Measurements from ENCODE around the gene FAM200A.

Gene FAM200A

DNA sequence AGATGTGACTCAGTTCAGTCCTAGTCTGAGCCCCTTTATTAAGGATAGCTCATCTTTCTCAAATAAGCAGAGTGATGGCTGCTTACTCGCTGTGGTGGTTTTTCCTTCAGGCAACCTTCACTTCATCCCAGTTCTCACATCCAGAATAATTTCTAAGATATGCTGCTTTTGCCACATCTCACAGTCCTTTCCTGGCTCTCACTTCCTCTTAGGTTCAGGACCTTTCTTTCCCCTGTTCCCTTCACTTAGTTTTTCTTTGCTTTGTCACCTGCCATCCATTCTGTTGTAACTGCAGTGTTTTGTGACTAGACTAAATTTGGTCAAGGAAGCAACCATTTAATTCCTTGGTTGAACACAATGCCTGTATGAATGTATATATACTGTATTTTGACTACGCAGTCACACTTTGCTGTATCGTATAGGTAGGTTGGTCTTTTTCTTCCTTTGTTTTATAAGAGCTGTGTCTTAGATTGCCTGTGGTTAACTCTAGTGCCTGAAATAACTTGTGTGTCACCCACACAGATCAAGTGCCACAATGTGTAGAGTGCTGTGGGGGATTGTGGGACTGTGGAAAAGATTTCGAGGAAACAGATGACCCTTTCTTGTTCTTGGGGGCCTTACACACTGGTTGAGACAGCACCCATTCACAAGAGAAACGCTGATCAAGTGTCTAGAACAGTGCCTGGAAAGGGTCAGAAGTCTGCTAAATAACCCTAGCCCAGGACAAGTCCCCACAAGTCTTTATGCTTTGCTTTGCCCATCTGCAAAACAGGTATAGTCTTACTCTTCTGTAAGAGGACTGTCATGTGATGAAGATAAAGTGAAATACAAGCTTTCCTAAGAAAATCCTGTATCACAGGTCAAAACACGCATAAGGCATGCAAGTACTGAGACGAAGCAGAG lies 9.2 kb upstream of the FAM200A start:
- DNase-seq, result no peak
- TF ChIP-seq, protein P1, sequence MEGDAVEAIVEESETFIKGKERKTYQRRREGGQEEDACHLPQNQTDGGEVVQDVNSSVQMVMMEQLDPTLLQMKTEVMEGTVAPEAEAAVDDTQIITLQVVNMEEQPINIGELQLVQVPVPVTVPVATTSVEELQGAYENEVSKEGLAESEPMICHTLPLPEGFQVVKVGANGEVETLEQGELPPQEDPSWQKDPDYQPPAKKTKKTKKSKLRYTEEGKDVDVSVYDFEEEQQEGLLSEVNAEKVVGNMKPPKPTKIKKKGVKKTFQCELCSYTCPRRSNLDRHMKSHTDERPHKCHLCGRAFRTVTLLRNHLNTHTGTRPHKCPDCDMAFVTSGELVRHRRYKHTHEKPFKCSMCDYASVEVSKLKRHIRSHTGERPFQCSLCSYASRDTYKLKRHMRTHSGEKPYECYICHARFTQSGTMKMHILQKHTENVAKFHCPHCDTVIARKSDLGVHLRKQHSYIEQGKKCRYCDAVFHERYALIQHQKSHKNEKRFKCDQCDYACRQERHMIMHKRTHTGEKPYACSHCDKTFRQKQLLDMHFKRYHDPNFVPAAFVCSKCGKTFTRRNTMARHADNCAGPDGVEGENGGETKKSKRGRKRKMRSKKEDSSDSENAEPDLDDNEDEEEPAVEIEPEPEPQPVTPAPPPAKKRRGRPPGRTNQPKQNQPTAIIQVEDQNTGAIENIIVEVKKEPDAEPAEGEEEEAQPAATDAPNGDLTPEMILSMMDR (IDR thresholded peaks at IDR 0.05), result no peak
- Mint-ChIP-seq H3K4me3 (peak overlapping the region; percentile 93), H3K27ac (peak overlapping the region; percentile 79), H3K27me3 (ENCODE audit: low read depth, poor library complexity) (no peaks in the 10 kb centered on the region), H3K9me3 (no peaks in the 10 kb centered on the region), H3K4me1 (peaks cover 29% of the 10 kb centered on the region), H3K36me3 (ENCODE audit: low read depth) (peaks cover 51% of the 10 kb centered on the region)

DNA sequence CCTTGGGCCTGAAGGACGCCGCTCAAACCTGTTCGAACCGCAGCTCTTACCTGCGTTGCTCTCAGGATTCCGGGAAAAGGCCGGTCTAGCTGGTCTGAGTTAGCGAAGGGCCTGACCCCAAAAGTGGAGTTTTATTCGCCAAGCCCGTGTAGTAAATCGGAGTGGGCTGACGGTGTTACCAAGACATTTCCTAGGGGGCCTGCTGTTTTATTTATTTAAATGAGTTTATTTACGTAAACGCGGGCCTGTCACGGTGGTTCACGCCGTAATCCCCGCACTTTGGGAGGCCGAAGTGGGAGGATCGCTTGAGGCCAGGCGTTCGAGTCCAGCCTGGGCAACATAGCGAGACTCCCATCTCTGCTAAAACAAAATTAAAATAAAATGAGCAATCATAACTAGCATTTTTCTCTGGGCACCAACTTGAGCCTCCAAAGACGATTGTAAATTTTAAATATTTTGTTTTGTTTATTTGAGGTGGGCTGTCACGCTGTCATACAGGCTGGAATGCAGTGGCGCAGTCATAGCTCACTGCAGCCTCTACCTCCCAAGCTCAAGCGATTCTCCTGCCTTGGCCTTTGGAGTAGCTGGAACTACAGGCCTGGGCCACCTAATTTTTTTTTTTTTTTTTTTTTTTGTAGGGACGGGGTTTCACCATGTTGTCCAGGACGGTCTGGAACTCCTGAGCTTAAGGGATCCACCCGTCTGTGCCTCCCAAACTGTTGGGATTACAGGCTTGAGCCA lies 7.4 kb upstream of the FAM200A start:
- Mint-ChIP-seq H3K27me3 (ENCODE audit: low read depth, poor library complexity) (no peaks in the 10 kb centered on the region), H3K36me3 (ENCODE audit: low read depth) (peaks cover 44% of the 10 kb centered on the region), H3K9me3 (no peaks in the 10 kb centered on the region), H3K4me3 (peak overlapping the region; percentile 93), H3K4me1 (peaks cover 29% of the 10 kb centered on the region), H3K27ac (peak overlapping the region; percentile 95)
- DNase-seq, result no peak
- TF ChIP-seq, protein P1 (IDR thresholded peaks at IDR 0.05), result no peak

DNA sequence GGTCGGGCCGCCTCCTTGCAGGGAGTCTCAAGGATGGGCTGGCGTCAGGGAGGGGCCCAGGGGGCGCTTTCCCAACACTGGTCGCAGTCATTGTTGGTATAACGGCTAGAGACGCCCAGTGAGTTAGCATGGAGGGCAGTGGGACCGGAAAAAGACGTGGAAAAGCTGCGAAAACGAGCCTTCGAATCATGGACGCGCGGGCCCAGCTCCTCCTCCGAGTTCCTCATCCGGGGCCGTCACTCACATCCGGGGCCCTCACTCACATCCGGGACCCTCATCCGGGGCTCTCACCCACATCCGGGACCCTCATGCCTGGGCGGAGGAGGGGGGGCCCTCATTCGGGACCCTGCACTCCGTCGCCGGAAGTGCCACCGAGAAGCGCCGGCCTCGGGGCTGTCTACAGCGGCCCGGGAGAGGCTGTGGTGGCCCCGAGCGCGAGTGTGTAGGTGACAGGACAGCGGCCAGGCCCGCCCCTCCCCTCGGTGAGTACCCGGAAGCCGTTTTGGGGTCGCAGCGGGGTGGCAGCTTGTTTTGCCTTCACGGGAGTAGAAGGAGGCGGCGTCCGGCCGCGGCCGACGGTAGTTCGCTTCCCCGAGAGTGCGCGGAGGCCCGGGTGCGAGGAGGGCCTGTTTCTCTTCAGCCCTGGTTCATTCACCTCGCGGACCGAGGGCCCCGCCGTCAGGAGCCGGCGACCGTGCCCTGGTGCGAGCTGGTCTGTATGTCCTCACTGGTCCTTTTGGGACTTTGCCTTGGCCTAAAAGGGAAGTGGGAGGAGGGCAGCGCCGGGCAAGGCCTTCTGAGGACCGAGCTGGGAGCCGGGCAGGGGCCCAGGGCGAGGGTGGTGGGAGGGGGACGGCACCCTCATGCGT lies 6.6 kb upstream of the FAM200A start, which contains the start of gene ZNF655:
Gene ZNF655 (plus strand): TSS at position 337 of the 869 bp plus-strand sequence. CDS start 1,918 bp downstream, outside the sequence.
- Mint-ChIP-seq H3K36me3 (ENCODE audit: low read depth) (peaks cover 41% of the 10 kb centered on the region), H3K27me3 (ENCODE audit: low read depth, poor library complexity) (no peaks in the 10 kb centered on the region), H3K4me3 (peak within 1 kb of the TSS; percentile 93), H3K27ac (peak within 1 kb of the TSS; percentile 95), H3K9me3 (no peaks in the 10 kb centered on the region), H3K4me1 (peaks cover 29% of the 10 kb centered on the region)
- DNase-seq, result peak; percentile 94
- TF ChIP-seq, protein P1 (IDR thresholded peaks at IDR 0.05), result no peak

DNA sequence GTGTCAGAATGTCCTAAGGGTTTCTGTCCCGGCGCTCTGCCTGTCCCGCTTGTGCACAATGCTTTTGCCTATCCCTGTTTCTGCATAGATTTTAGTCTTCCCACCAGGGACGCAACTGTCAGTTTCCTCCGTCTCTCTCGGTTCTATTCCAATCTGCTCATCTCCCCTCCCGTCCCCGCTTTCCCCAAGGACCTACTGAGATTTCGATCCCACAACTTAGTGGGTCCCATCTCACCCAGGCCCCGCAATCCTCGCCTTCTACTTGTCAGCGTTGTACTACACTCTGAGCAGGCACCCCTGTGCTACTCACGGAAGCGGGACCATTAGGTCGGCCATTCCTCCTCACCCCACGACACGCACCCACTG lies 6.0 kb upstream of the FAM200A start:
- TF ChIP-seq, protein P1 (IDR thresholded peaks at IDR 0.05), result no peak
- DNase-seq, result no peak
- Mint-ChIP-seq H3K9me3 (no peaks in the 10 kb centered on the region), H3K36me3 (ENCODE audit: low read depth) (peaks cover 37% of the 10 kb centered on the region), H3K27ac (peak overlapping the region; percentile 95), H3K4me3 (peak overlapping the region; percentile 93), H3K27me3 (ENCODE audit: low read depth, poor library complexity) (no peaks in the 10 kb centered on the region), H3K4me1 (peaks cover 29% of the 10 kb centered on the region)

DNA sequence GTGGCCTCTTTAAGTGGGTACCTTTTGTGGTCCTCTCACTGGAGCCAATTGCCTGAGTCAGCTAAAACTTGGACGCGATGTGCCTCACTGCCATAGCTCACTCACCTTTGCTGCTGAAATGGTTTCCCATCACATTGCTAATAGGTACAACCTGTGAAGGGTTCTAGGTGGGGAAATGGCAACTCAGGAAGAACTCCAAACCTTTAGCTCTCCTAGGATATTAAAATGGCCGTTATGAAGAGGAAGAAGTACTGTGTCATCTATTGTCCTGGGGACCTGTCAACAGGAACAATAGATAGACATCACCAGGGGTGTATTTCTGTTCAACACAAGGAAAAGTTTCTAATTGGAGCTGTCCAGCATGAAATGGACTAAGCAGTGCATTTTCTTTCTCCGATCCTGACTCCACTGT lies 5.3 kb upstream of the FAM200A start:
- H3K9me3 Mint-ChIP-seq, result no peaks in the 10 kb centered on the region
- TF ChIP-seq, protein P1 (IDR thresholded peaks at IDR 0.05), result no peak
- H3K36me3 Mint-ChIP-seq (ENCODE audit: low read depth), result peaks cover 30% of the 10 kb centered on the region
- H3K27me3 Mint-ChIP-seq (ENCODE audit: low read depth, poor library complexity), result no peaks in the 10 kb centered on the region
- peaks cover 28% of the 10 kb centered on the region for H3K4me1 Mint-ChIP-seq
- no peak for DNase-seq
- H3K27ac Mint-ChIP-seq, result no peak overlapping the region
- peak overlapping the region; percentile 93 for H3K4me3 Mint-ChIP-seq

All from nephron progenitor cell (in vitro differentiated cells).